Adrenal gland (tissue), 5 donors: ENCODE results near the gene ADAMTS16.

Experiments
- CTCF ChIP-seq, 6 experiments: fragments of 450-650 bp in 4 of 6; fragments of 200-600 bp in 2 of 6; sonication (generic) in 1 of 6; IDR thresholded peaks; 1 replicate in 5 of 6; 2 replicates in 1 of 6; pipeline versions ENCODE4 v1.5.1 to v1.8.0; 2016 to 2021; ENCODE audit warnings: antibody characterized with exemption in 6 of 6, mild to moderate bottlenecking in 2 of 6, moderate library complexity in 1 of 6
- POLR2A ChIP-seq, 2 donors: fragments of 450-650 bp; IDR thresholded peaks; one replicate each; pipeline ENCODE4 v1.6.1; 2017; ENCODE audit warnings: antibody characterized with exemption in 2 of 2, mild to moderate bottlenecking in 2 of 2, moderate library complexity in 1 of 2
- donor health status: DM: no; HTN: no; CAD: no.

GRCh38 chr5:5234912-5235311 is 94.8 kb downstream of the ADAMTS16 start:
- no peak for TF ChIP-seq POLR2A (IDR thresholded peaks at IDR 0.05)
- TF ChIP-seq CTCF (IDR thresholded peaks at IDR 0.05): no peak
